HS-5 (cell line): ENCODE data around the gene NEURL2.
"Not testable (repeated sequence)": the region's sequence is repeated elsewhere in the genome, so short reads cannot be mapped to it uniquely, and the experiment has no call there.

Experiments used
- DNase-seq: peaks from one replicate; pipeline ENCODE4 v3.0.0-alpha.2; 2012; ENCODE audit warnings: low read depth

NEURL2 gene

DNA sequence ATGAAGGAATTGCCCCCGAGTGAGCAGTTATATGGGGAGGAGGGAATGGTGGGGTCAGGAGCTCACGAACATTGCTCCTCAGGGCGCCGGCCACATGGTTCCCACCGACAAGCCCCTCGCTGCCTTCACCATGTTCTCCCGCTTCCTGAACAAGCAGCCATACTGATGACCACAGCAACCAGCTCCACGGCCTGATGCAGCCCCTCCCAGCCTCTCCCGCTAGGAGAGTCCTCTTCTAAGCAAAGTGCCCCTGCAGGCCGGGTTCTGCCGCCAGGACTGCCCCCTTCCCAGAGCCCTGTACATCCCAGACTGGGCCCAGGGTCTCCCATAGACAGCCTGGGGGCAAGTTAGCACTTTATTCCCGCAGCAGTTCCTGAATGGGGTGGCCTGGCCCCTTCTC, 7.3 kb upstream of the NEURL2 start:
- DNase-seq: no peak

GRCh38 chr20:45897692-45898091, 6.7 kb upstream of the NEURL2 start:
- no peak for DNase-seq

DNA sequence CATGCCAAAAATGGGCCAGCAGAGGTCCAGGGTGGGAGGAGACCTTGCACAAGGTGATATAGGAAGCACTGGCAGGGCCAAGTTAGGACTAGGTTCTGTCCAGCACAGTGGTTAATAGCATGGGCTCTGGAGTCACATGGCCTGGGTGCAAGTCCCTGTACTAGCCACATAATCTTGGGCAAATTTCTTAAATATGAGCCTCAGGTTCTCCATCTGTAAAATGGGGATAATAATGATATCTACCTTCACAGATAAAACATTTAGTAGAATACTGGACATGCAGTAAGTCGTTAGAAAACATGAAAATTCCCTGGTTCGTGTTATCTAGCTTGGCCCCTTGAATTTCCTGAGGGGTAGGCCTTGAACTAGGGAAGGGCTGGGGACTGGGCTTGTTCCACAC, 6.3 kb upstream of the NEURL2 start:
- no peak for DNase-seq

- no peak for DNase-seq
Measured at GRCh38 chr20:45896641-45897161, 5.7 kb upstream of the NEURL2 start.

GRCh38 chr20:45894797-45895196, 3.8 kb upstream of the NEURL2 start:
- DNase-seq: no peak

DNA sequence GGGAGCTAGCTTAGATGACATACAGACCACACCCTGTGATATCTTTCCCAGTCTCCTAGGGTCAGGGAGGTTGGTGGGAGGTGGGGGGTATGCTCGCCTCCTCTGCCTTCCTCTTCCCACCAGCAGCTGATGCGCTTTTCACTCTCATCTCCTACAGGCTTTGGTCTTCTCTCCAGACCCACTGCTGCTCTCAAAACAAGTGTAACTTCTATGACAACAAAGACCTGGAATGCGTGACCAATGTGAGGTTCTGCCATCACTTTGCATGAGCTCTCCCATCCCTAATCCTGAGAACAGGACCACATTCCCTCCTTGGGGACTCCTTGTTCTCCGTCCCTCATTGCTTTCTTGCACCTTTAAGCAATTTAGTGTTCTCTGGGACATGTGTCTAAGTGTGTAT, 2.8 kb upstream of the NEURL2 start:
- DNase-seq: no peak

- no peak for DNase-seq
Measured at GRCh38 chr20:45892828-45893500, 2.0 kb upstream of the NEURL2 start.

DNA sequence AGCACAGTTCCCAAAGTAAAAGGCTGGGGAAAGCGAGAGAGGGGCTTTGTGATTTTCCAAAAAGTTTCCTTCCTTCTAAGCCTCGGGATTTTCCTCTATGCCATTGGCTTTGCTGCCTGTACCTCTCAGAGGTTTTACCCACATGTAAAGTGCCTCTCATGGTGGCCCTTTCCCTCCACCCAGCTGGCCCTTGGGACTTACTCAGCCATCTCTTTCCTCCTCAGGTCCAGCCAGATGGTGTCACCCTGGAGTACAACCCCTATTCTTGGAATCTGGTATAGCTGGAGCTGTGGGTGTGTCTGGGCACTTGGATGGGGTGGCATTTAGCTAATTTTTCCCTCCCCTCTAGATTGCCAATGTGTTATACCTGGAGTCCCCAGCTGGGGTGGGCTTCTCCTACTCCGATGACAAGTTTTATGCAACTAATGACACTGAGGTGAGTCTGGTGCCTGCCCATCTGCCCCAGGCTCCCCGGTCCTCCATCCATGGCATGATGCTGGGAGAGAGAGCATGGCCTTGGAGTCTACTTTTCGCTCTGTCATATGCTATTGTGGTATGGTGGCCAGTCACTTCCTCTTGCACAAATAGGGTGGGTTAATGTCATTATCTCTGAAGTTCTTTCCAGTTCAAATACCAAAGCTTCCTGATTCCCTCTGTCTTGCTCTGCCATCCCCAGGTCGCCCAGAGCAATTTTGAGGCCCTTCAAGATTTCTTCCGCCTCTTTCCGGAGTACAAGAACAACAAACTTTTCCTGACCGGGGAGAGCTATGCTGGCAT, 1.2 kb upstream of the NEURL2 start:
- DNase-seq: no peak

GRCh38 chr20:45890077-45890984, 677 bp downstream of the NEURL2 start:
- DNase-seq: no peak

GRCh38 chr20:45888681-45889080, 2.3 kb downstream of the NEURL2 start:
- no peak for DNase-seq

GRCh38 chr20:45887346-45887715, 3.7 kb downstream of the NEURL2 start, which contains the start of gene SPATA25:
Gene SPATA25, minus strand, starts transcription at chr20:45887622. Its CDS starts 32 bp downstream, at chr20:45887590.
- no peak for DNase-seq

- no peak for DNase-seq
Measured at GRCh38 chr20:45886590-45887345, 4.2 kb downstream of the NEURL2 start.

- DNase-seq: no peak
Measured at GRCh38 chr20:45883100-45883469, 7.9 kb downstream of the NEURL2 start.

- no peak for DNase-seq
Measured at GRCh38 chr20:45882469-45883099, 8.4 kb downstream of the NEURL2 start.

GRCh38 chr20:45880988-45881788, 9.8 kb downstream of the NEURL2 start, which contains the start of gene ZSWIM1:
Gene ZSWIM1, plus strand, starts transcription at chr20:45881227. Its CDS starts 1,366 bp downstream, at chr20:45882593.
- DNase-seq: peak; percentile 99

DNA sequence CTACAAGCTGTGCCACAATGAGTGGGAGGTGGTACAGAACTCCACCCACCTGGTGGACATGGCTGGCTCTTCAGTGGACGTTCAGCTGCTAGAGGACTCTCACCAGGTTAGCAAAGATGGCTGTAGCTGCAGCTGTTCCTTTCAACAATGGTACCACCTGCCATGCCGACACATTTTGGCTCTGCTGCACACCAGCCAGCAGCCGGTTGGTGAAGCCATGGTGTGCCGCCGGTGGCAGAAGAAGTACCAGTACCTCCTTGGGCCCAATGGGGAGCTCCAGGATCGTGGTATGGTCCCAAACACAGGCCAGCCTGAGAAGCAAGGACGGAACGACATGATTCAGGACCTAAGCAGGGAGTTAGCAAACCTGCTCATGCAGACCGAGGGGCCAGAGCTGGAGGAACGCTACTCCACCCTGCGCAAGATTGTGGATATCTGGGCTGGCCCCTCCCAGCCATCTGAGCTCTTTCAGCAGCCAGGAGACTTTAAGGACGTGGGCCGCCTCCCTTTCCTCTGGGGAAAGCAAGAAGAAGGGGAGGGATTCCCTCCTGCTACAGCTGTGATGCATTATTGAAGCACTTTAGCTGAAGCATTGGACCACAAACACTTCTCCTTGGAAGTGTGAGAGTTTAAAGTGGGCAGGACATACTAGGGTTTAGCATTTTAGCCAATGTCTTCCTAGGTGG, 12.8 kb downstream of the NEURL2 start:
- DNase-seq: no peak

DNA sequence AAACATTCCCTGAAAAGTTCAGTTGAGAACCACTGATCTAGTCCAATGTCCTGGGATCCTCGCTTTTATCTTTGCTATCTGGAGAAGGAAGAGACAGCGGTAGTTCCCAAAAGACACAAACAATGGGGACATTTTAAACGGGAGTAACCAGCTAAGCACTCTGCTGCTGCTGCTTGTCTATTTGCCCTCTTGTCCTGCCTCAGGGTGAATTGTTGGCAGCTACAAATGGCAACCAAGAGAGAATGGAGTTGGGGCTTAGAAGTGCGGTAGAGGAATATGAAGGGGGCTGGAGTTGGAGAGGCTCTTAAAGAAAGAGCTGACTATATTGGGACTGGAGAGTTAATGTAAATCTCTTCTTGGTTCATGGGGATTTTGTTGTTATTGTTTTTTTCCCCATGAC, 16.4 kb downstream of the NEURL2 start:
- no peak for DNase-seq

GRCh38 chr20:45874104-45874481, 16.9 kb downstream of the NEURL2 start:
- DNase-seq: not testable (repeated sequence)

- no peak for DNase-seq
Measured at GRCh38 chr20:45873409-45874103, 17.5 kb downstream of the NEURL2 start.
